Dendritic cell treated with granulocyte-macrophage colony-stimulating factor and Interleukin-4, amounts not matched to agents 40 ng/mL and 50 ng/mL, for 4 days (primary cell): ENCODE data around the gene C1orf198.
"Not testable (repeated sequence)": the region's sequence is repeated elsewhere in the genome, so short reads cannot be mapped to it uniquely, and the experiment has no call there.

Experiments
- H3K27ac Mint-ChIP-seq: one replicate; pipeline ENCODE4 v1.8.0; 2022; ENCODE audit warnings: mild to moderate bottlenecking, mixed read lengths
- H3K27me3 Mint-ChIP-seq: one replicate; pipeline ENCODE4 v1.8.0; 2022; ENCODE audit warnings: mild to moderate bottlenecking, mixed read lengths
- H3K36me3 Mint-ChIP-seq: one replicate; pipeline ENCODE4 v1.8.0; 2022; ENCODE audit warnings: low read depth, mixed read lengths
- H3K4me1 Mint-ChIP-seq: one replicate; pipeline ENCODE4 v1.8.0; 2022; ENCODE audit warnings: low read depth, mixed read lengths
- H3K4me3 Mint-ChIP-seq: one replicate; pipeline ENCODE4 v1.8.0; 2022; ENCODE audit warnings: mild to moderate bottlenecking, moderate library complexity, mixed read lengths
- H3K9me3 Mint-ChIP-seq: one replicate; pipeline ENCODE4 v1.8.0; 2022; ENCODE audit warnings: mixed read lengths
- intact Hi-C: fragments of 100-400 bp; cut with micrococcal nuclease; formaldehyde crosslinking; loops from one replicate; pipeline ENCODE4 v1.15.0; 2022

The C1orf198 gene

DNA sequence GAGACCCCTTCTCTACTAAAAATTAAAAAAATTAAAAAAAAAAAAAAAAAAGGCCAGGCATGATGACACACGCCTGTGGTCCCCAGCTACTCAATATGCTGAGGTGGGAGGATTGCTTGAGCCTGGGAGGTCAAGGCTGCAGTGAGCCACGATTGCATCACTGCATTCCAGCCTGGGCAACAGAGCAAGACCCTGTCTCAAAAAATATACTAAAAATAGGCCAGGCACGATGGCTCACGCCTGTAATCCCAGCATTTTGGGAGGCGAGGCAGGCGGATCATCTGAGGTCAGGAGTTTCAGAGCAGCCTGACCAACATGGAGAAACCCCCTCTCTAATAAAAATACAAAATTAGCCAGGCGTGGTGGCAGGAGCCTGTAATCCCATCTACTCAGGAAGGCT, 23.1 kb downstream of the C1orf198 start:
- H3K36me3 Mint-ChIP-seq, H3K9me3 Mint-ChIP-seq, intact Hi-C loops, H3K4me3 Mint-ChIP-seq, H3K27ac Mint-ChIP-seq, H3K27me3 Mint-ChIP-seq, H3K4me1 Mint-ChIP-seq: not testable (repeated sequence)

DNA sequence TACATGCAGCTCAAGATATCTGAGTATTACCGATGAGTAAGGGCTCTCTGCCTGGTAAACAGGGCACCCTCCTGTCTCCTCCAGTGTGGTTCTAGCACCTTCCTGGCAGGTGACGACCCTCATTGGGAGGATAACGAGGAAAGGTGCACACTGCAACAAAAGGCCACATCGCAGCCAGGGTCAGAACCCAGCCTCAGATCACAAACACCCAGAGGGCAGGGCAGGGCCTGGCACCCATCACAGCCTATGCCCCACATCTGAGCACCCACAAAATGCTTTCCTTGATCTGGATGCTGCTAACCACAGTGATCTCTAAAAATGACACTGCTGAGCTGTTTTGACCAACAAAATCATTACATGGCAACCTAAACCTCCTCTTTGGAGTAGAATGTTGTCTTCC, 23.8 kb downstream of the C1orf198 start:
- Mint-ChIP-seq H3K4me3 (no peak overlapping the region), H3K9me3 (no peaks in the 10 kb centered on the region), H3K27ac (no peak overlapping the region)

DNA sequence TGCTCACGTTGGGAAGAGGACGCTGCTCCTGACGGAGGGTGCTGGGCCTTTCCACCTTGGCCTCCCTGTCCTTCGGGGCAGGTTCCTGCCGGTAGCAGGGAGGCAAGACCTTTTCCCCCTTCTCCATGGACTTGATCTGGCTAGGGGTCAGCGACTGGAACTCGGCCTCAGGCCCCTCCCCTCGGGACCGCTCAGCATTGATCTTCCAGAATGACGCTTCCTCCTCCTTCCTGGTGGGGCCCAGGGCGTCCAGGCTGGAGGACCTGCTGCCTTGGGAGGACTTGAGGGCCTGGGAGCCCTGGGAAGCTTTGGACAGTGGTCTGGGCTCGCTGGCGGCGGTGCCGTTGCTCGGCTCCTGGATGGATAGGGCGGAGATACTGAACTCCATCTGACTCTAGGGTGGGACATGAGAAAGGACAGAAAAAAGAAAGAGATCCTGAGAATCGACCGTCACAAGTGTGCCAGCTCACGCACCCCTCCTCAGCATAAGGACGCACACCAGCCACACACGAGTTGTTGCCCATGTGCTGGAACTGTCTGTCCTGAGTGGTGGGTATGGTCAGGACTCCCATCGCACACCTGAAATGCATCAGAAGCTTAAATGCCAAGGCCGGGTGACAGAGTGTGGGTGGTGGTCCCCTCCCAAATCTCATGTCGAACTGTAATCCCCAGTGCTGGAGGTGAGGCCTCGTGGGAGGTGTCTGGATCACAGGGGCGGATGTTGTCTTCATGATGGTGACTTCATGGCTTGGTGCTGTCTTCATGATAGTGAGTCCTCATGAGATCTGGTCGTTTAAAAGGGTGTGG, 24.6 kb downstream of the C1orf198 start:
- Mint-ChIP-seq H3K4me1 (no peaks in the 10 kb centered on the region), H3K27me3 (no peaks in the 10 kb centered on the region), H3K27ac (no peak overlapping the region), H3K9me3 (no peaks in the 10 kb centered on the region), H3K4me3 (no peak overlapping the region), H3K36me3 (no peaks in the 10 kb centered on the region)
- intact Hi-C loops, result no loop called here

More for the DNA sequence above, 23.8 kb downstream of the C1orf198 start:
- Mint-ChIP-seq H3K4me1 (no peaks in the 10 kb centered on the region), H3K36me3 (no peaks in the 10 kb centered on the region), H3K27me3 (no peaks in the 10 kb centered on the region)
- intact Hi-C loops, result no loop called here

DNA sequence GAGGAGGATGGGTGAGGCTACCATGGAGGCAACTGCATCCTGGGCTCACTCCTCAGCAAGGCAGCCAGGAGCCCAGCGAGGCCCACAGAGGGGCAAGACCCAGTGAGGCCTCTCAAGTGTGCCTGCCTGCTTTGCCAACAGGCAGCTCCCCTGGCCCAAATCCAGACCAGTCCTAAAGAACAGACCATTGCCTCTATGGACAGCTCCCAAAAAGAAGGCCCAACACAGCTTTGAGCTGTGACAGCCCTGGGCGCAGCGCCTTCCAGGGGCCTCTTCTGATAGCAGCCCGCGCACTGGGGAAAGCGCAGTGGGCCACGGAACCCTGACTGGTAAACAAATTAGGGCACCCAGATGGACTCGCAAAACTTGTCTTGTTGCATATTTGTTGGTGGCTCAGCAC, 25.5 kb downstream of the C1orf198 start:
- no peak overlapping the region for H3K27ac Mint-ChIP-seq
- no peaks in the 10 kb centered on the region for H3K9me3 Mint-ChIP-seq
- H3K36me3 Mint-ChIP-seq, result no peaks in the 10 kb centered on the region
- intact Hi-C loops, result no loop called here
- no peaks in the 10 kb centered on the region for H3K4me1 Mint-ChIP-seq
- H3K4me3 Mint-ChIP-seq, result no peak overlapping the region
- no peaks in the 10 kb centered on the region for H3K27me3 Mint-ChIP-seq

DNA sequence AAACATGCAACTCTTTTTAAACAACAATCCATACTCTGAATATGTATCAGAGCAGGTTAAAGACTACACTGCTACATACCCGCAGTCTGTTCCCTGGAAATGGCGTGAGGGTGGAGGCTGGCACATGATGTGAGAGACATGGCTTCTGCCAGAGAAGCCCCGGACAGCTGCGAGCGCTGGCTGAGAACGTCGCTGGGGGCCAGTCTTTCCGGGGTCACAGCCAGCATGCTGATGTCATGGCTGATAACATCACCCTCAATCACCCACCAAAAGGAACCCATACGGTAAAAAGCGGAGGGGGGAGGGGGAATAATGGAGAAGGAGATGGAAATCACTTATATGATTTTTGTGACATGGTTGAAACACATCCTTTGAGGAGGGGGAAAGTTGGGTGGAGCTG, 29.1 kb downstream of the C1orf198 start:
- intact Hi-C loops, result no loop called here
- Mint-ChIP-seq H3K36me3 (no peaks in the 10 kb centered on the region), H3K4me1 (no peaks in the 10 kb centered on the region), H3K27ac (no peak overlapping the region), H3K4me3 (no peak overlapping the region), H3K27me3 (peaks cover 2% of the 10 kb centered on the region), H3K9me3 (no peaks in the 10 kb centered on the region)

DNA sequence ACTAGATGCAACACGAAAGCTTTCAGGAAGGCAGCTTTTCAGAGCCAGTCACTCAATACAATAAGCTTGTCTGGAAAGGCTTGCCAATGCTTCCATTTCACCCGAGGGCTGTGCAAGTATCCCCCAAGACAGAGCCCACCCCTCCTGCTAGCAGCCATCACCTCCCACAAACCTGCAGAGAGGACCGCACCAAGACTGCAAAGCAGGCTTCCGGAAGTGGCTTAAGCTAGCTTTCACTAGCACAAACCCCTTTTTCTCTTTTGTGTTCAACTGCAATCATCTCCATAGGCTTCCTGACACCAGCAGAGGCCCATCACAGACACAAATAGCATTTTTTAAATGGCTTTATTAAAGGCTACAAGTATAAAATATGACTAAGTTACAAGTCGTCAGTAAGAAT, 31.5 kb downstream of the C1orf198 start:
- Mint-ChIP-seq H3K27ac (no peak overlapping the region), H3K36me3 (no peaks in the 10 kb centered on the region), H3K27me3 (peaks cover 2% of the 10 kb centered on the region), H3K9me3 (no peaks in the 10 kb centered on the region), H3K4me3 (no peak overlapping the region), H3K4me1 (no peaks in the 10 kb centered on the region)
- intact Hi-C loops, result no loop called here

DNA sequence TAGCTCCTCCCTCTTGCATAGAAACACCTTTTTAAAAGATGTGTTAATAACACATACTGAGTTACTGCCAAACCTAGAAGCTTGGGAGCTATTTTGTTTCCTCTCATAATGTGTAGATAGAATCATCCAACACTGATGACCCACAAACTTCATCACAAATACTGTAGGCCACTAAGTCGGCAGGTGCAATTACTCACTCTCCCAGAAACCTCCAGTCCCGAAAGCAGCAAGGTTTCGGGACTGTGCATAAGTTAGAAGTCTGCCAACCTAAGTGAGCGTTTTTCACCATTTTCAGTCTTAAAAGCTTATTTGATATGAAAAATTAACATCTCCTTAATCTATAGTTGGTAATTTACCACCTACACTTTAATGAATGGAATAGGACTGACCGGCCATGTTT, 32.0 kb downstream of the C1orf198 start:
- intact Hi-C loops, result no loop called here
- no peaks in the 10 kb centered on the region for H3K9me3 Mint-ChIP-seq
- H3K36me3 Mint-ChIP-seq, result no peaks in the 10 kb centered on the region
- no peak overlapping the region for H3K4me3 Mint-ChIP-seq
- no peaks in the 10 kb centered on the region for H3K4me1 Mint-ChIP-seq
- peaks cover 2% of the 10 kb centered on the region for H3K27me3 Mint-ChIP-seq
- no peak overlapping the region for H3K27ac Mint-ChIP-seq

DNA sequence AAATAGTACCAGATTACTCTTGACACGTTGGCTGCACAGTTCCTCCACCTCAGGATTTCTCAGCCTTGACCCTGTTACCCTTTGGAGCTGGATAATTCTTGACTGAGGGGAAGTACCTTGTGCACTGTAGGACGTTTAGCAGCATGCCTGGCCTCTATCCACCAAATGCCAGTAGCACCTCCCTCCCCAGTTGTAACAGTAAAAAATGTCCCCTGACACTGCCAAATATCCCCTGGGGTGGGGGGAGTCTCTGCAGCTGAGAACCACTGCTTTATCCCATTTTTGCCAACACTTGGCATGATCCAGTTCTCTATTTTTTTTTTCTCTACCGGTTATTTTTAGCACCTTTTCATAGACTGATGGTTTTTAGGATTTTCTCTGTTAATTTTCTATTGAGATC, 34.0 kb downstream of the C1orf198 start:
- Mint-ChIP-seq H3K9me3 (no peaks in the 10 kb centered on the region), H3K27ac (no peak overlapping the region), H3K4me3 (no peak overlapping the region), H3K36me3 (no peaks in the 10 kb centered on the region), H3K4me1 (no peaks in the 10 kb centered on the region), H3K27me3 (peaks cover 2% of the 10 kb centered on the region)
- intact Hi-C loops, result no loop called here

DNA sequence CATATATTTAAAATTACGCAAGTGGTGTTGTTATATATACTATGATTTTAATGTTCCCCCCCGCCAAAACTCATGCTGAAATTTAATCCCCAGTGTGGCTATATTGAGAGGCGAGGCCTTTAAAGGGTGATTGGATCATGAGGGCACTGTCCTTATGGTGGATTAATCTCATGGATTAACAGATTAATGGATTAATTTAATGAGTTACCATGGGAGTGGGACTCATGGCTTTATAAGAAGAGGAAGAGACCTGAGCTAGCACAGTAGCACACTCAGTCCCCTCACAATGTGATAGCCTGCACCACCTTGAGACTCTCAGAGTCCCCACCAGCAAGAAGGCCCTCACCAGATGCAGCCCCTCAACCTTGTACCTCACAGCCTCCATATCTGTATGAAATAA, 34.8 kb downstream of the C1orf198 start:
- Mint-ChIP-seq H3K27me3 (peaks cover 2% of the 10 kb centered on the region), H3K4me1 (no peaks in the 10 kb centered on the region), H3K36me3 (no peaks in the 10 kb centered on the region), H3K9me3 (no peaks in the 10 kb centered on the region), H3K27ac (no peak overlapping the region), H3K4me3 (no peak overlapping the region)
- intact Hi-C loops, result no loop called here

DNA sequence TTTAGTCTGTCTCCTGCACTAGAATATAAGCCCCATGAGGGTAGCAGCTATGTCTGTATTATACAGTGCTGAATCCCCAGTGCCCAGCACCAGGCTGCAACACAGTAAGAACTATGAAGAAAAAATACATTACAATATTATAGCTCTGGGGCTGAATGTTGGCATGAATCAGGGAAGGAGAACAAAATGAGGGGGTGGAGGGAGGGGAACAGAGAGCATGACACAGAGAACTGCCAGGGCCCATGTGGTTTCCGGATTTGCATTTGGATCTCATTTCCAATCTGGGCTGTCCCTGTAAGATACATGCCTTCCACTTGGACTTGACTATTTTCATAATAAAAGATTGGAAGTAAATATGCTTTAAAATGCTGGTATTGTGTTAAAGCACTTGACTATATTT, 35.8 kb downstream of the C1orf198 start:
- Mint-ChIP-seq H3K9me3 (no peaks in the 10 kb centered on the region), H3K27ac (no peak overlapping the region), H3K4me1 (no peaks in the 10 kb centered on the region), H3K27me3 (peaks cover 2% of the 10 kb centered on the region), H3K4me3 (no peak overlapping the region), H3K36me3 (no peaks in the 10 kb centered on the region)
- intact Hi-C loops, result no loop called here

DNA sequence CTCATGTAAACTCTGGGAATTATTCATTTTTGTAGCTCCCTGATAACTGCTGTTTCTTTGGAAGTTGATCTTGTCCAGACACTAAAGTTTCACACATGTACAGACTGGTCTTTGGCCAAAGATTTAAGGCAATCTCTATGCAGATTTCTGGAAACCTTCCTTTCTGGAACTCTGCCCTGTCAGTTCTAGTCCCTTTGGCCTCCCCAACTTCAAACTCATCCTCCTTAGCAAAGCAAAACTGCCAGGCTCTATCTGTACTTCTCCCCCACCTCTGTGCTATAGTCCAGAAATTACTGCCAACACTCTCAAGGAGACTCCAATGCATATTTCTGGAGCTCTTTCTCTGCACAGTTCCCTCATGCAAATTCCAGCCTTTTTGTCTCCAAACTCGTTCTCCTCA, 36.5 kb downstream of the C1orf198 start:
- H3K27me3 Mint-ChIP-seq, result peaks cover 2% of the 10 kb centered on the region
- H3K27ac Mint-ChIP-seq, result no peak overlapping the region
- H3K4me3 Mint-ChIP-seq, result no peak overlapping the region
- intact Hi-C loops, result no loop called here
- no peaks in the 10 kb centered on the region for H3K9me3 Mint-ChIP-seq
- H3K36me3 Mint-ChIP-seq, result no peaks in the 10 kb centered on the region
- H3K4me1 Mint-ChIP-seq, result no peaks in the 10 kb centered on the region

DNA sequence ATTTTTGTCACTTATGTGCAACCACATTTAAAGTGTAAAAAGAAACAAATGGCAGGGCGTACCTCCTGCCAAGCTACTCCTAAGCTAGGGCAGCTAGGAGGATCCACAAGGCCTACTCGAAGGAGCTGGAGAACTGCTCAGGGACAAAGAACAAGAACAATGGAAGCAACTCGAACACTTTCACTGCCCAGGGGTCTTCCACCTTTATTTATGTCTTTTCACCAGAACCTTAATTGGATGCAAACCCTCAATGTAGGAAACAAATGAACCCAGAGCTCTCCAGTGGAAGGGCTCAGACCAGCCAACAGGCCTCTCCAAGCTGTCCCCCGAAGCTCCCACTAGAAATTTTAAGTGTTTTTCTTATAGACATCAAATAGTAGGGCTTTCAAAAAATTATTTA, 39.9 kb downstream of the C1orf198 start:
- no peaks in the 10 kb centered on the region for H3K36me3 Mint-ChIP-seq
- intact Hi-C loops, result no loop called here
- H3K27ac Mint-ChIP-seq, result no peak overlapping the region
- H3K9me3 Mint-ChIP-seq, result no peaks in the 10 kb centered on the region
- no peak overlapping the region for H3K4me3 Mint-ChIP-seq
- peaks cover 12% of the 10 kb centered on the region for H3K4me1 Mint-ChIP-seq
- peaks cover 3% of the 10 kb centered on the region for H3K27me3 Mint-ChIP-seq

DNA sequence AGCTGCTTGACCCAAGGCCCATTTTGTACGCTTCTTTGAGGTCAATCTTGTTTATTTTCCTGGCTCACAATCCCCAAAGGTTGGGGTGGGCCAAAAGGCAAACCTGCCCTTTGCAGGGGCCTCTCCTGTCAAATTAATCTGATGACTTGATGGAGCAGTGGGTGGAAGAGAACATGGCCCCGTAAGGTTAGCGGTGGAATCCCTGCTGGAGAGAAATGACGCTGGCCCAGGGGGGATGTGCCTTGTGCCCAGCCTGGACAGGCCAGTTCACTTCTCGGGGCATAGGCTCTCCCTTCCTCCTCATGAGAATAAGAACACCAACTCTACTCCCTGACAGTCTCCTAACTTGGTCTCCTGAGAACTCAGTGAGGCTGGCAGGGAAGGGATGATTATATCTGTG, 40.5 kb downstream of the C1orf198 start:
- Mint-ChIP-seq H3K27ac (no peak overlapping the region), H3K4me1 (peaks cover 12% of the 10 kb centered on the region), H3K9me3 (no peaks in the 10 kb centered on the region), H3K27me3 (peaks cover 3% of the 10 kb centered on the region), H3K36me3 (no peaks in the 10 kb centered on the region), H3K4me3 (no peak overlapping the region)
- intact Hi-C loops, result no loop called here

DNA sequence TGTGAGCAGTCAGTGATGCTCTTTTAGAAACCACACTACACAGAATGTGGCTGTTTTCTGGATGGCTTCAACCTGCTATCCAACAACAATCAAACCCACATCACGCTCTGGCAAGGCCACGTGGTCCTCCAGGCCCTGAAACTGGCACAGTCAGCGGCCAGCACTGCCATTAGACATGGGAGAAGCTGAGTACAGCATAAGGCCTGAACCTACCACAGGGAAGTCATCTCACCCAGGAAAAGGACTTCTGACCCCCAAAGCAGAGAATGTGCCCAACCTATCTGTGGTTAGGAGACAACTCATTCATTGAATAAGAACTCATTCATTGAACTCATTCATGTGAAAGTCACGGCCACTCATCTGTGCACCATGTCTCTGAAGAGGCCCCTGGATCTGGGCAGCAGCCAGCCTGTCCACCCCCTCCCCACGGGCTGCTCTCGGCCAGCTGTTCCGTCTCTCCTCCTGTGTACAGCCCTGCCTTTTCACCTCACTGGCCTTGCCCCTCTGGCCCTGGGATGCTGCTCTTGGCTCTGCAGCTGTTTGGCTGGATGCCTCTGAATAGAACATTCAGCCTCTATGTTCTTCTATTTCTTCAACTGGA, 41.1 kb downstream of the C1orf198 start:
- Mint-ChIP-seq H3K4me3 (no peak overlapping the region), H3K9me3 (no peaks in the 10 kb centered on the region), H3K4me1 (peaks cover 12% of the 10 kb centered on the region), H3K36me3 (no peaks in the 10 kb centered on the region), H3K27me3 (peaks cover 3% of the 10 kb centered on the region), H3K27ac (no peak overlapping the region)
- intact Hi-C loops, result no loop called here
